Measurements from ENCODE around the gene GINS3. TPM values are rescaled to one million over a fixed set of nuclear protein-coding genes. Genes with fewer than 3 reads are reported as not detected.

The GINS3 gene
- 13.7 and 14.9 TPM in 2 replicates for total RNA-seq

GRCh38 chr16:58392215-58393137 is at the start of gene GINS3:
Gene GINS3 (plus strand): TSS chr16:58392471. CDS start chr16:58392602, 131 bp downstream.
- intact Hi-C loops (cut with micrococcal nuclease) = loop anchor here (1.0 to 5.0 kb wide), 15 partner anchors 56 to 1940 kb away; partner anchors contain the start of genes CCDC102A, CFAP20, CSNK2A2 and GOT2

DNA sequence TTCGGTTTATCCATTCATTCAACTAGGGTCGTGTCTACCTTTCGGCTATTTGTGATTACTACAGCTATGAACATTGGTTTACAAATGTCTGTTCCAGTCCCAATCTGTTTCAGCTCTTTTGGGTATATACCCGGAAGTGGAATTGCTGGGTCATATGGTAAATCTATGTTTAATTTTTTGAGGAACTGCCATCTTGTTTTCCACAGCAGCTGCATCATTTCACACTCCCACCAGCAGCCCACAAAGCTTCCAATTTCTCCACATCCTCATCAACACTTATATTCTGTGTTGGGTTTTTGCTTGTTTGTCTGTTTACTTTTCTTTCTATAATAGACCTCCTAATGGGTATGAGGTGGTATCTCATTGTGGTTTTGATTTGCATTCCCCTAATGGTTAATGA is 48.7 kb upstream of the GINS3 start:
- intact Hi-C loops (cut with micrococcal nuclease) = no loop called here

DNA sequence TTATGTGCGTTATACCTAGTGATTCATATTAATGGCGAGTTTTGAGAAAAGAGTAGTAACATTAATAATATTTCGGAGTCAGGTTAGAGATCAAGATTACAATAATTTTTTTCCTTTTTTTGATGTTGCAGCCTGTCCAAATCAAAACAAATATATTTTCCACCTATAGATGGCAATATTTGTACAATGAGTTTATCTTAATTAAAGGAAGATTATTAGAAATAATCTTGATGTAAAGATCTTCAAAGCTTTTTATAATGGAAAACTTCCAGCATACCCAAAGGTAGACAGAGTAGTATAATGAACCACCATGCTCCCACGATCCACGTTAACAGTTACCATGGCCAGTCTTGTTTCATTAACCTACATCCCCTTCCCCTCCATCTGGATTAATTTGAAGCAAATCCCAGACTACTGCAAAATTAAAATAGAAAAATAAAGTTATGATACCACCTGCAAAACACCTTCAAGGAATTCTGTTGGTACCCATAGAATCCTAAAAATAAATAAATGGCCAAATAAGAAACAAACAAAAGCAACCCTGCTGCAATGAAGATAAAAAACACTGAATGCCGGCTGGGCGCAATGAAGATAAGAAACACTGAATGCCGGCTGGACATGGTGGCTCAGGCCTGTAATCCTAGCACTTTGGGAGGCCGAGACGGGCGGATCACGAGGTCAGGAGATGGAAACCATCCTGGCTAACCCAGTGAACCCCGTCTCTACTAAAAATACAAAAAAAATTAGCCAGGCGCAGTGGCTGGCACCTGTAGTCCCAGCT is 46.5 kb upstream of the GINS3 start:
- intact Hi-C loops (cut with micrococcal nuclease) = no loop called here

- intact Hi-C loops (cut with micrococcal nuclease) = no loop called here
Observed at GRCh38 chr16:58346831-58347371, 45.4 kb upstream of the GINS3 start.

DNA sequence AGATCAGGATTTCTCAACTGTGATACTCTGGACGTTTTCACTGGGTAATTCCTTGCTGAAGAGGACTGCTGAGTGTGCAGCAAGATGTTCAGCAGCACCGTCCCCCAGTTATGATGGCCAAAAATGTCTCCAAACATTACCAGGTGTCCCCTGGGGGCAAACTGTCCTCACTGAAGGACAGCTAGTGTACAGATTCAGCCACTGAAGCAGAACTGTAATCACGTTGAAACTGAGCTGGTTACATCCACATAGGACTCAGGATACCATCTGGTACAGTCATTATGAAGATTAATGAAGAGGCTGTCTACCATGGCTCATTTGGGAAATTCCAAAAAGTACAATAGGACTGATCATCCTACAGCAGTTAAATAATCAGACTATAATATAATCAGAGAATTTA is 43.3 kb upstream of the GINS3 start:
- intact Hi-C loops (cut with micrococcal nuclease) = no loop called here

- intact Hi-C loops (cut with micrococcal nuclease) = no loop called here
Observed at GRCh38 chr16:58352690-58353089, 39.6 kb upstream of the GINS3 start.

DNA sequence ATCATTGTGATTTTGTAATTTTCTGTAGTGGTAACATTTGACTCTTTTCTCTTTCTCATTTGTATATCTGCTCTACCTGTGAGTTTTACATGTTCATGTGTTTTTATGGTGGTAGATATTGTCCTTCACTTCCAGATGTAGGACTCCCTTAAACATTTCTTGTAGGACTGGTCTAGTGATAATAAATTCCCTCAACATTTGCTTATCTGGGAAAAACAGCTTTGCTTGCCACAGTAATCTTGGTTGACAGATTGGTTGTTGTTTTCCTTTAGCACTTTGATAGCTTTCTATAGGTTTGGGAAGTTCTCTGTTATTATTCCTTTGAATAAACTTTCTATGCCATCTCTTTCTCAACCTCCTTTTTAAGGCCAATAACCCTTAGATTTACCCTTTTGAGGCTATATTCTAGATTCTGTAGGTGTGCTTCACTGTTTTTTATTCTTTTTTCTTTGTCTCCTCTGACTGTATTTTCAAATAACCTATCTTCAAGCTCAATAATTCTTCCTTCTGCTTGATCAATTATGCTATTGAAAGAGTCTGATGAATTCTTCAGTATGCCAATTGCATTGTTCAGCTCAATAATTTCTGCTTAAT is 32.1 kb upstream of the GINS3 start:
- intact Hi-C loops (cut with micrococcal nuclease) = no loop called here

GRCh38 chr16:58361726-58362125 is 30.5 kb upstream of the GINS3 start:
- intact Hi-C loops (cut with micrococcal nuclease) = no loop called here

DNA sequence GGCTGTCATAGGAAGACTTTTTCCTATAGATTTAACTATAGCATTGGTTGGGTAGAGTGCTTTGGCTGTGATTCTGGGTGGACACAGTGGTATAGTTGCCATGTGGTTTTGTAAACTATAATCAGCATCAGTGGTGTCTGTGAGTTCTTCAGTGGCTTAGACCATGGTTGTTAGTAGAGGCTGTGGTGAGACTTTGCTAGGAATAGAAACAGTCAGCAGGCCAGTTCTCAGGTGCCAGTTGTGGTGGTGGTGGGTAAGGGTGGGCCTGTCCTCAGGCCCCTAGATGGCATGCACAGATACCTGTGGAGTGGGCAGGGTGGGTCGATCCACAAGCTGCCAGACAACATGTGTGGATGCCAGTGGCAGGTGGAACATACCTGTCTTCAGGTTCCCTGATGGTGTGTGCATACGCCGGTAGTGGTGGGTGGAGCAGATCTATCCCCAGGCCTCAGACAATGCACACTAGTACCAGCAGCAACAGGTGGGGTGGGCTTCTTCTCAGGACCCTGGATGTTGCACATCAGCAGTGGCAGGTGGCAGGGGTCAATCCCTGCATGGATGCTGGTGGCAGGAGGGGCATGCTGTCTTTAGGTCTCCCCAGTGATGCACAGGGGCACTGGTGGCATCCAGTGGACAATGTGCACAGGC is 28.4 kb upstream of the GINS3 start:
- intact Hi-C loops (cut with micrococcal nuclease) = no loop called here

DNA sequence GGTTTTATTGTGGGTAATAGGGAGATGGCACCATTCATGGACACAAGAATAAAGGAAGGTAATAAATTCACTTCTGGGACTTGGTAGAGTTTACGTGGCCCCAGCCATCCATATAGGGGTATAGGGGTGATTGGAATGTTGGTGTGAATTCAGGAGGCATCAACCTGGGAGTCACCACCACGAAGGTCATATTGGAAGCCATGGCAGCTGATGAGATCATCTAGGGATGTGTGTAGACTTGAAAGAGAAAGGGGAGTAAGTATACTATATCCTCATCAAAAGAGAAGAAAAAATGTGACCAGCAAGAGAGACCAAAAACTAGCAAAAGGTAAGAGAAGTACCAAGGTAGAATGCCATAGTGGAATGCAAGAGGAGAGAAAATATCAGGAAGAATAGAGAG is 26.6 kb upstream of the GINS3 start:
- intact Hi-C loops (cut with micrococcal nuclease) = no loop called here

GRCh38 chr16:58366247-58367031 is 25.8 kb upstream of the GINS3 start:
- intact Hi-C loops (cut with micrococcal nuclease) = no loop called here

- intact Hi-C loops (cut with micrococcal nuclease) = no loop called here
Observed at GRCh38 chr16:58367252-58367651, 25.0 kb upstream of the GINS3 start.

- intact Hi-C loops (cut with micrococcal nuclease) = no loop called here
Observed at GRCh38 chr16:58371841-58372240, 20.4 kb upstream of the GINS3 start.

DNA sequence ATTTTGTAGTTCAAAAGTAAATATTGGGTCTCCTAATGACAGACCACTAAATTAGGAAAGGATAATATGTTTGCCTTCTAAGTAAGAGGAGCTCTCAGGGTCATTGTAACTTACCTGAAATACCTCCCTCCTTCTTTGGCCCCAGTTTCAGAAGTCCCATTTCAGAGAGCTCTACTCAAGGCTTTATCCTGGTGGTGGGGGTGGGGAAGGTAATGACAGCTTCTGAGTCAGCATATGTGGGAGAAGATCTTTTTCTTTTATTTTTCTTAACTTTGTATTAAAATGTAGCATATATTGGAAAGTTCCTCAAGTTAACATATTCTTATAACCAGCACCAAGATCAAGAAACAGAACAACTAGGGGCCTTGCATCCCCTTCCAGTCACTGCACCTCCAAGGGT is 16.9 kb upstream of the GINS3 start:
- intact Hi-C loops (cut with micrococcal nuclease) = no loop called here

DNA sequence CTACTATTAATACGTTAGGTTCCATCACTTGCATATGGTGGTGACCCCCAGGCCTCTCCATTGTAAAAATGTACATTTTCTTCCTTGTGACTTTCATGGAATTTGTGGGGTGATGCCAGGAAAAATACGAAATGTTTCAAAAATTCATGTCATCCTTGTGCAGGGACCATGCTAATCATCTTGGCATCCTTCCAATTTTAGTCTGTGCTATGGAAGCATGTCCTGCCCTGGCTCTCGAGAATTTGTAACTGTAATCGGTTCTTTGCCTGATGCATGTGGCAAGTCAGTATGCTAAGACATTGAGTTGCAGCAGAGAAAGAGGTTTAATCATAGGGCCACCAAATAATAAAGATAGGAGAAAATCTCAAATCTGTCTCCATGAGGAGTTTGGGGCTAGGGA is 14.3 kb upstream of the GINS3 start:
- intact Hi-C loops (cut with micrococcal nuclease) = no loop called here

DNA sequence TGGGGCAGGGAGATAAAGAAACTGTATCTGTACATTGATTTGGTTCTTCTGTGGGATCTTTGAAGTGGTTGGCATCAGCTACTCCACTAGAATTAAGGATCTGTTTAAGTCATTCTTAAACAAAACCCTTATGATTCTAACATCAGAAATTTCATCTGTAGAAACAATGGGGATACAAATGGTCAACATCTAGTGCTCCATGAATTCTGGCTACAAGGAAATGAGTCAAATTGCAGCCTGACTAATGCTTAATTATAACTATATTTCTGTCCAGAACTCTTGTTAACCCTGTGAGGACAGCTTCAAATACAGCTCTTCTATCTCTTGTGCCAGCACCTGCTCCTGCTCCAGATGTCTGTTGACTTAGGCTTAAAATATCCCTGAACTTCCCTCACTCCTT is 13.9 kb upstream of the GINS3 start:
- intact Hi-C loops (cut with micrococcal nuclease) = no loop called here

DNA sequence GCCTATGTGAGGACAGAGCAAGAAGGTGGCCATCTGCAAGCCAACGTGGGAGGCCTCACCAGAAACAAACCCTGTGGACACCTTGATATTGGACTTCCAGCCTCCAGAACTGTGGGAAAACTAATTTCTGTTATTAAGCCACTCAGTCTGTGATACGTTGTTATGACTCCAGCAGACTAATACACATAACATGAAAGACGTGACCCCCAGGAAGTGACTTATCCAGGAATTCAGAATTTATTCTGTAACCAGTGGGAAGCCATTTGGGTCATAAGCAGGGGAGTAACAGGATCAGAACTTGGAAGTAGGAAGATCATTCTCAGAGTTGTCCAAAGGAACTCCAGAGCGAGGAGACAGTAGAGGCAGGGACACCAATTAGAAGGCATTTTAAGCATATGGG is 12.5 kb upstream of the GINS3 start:
- intact Hi-C loops (cut with micrococcal nuclease) = no loop called here

DNA sequence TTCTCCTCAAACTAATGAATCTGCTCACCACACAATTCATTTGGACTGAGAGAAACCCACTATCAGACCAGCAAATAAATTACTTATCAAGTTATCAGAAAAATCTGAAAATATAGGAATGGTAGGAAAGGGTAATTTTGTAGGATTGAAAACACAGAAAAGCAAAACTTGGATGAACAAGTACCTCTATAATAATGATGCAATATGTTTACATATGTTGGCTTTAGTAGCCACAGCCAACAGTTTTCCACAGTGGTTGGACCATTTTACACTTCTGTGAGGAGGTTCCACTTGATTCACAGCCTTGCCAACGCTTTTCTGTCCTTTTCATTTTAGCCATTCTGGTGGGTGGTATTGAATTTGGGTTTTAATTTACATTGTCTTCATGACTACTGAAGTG is 10.6 kb upstream of the GINS3 start:
- intact Hi-C loops (cut with micrococcal nuclease) = no loop called here

DNA sequence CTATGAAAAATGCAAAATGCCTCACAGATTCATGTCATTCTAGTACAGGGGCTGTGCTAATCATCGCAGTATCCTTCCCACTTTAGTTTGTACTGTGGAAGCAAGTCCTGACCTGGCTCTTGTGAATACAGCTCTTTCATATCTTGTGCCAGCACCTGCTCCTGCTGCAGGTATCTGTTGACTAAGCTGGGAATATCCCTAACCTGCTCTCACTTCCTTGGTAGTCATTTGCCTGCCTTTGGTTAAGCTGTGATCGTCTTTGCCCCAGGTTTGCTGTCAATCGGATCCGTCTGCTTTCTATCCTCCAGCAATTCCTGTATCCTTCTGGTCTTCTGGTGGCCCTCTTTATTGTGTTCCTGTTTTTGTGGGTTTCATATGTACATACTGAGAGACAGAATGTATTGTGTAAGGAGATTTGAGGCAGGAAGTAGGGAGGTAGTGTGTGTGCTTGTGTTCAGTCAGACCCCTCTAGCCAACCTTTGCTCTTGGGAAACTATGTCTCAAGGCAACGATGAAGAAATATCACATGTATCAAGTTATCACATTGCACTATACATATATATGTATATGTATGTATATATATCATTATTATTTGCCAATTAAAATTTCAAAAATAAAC is 7.7 kb upstream of the GINS3 start:
- intact Hi-C loops (cut with micrococcal nuclease) = no loop called here

DNA sequence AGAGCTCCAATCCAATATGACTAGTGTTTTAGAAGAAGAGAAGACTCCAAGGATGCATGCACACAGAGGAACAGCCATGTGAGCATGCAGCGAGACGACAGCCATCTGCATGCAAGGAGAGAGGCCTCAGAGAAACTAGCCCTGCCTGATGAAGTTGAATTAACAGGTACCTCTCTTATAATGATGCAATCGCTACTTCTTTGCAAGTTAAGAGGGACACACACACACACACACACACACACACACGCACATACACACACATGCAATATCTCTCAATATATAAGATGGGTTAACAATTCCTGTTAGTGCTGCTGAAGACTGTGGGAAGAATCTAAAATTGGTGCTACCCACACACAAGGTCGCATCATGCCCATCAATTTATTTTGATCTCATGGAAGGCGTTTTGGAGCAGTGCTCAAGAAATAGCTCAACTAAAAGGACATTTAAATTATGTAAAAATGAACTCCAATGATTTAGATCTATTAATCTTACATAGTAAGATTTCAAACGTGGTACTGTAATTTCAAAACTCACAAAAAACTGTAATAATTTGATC is 7.0 kb upstream of the GINS3 start:
- intact Hi-C loops (cut with micrococcal nuclease) = no loop called here
